Measurements from ENCODE around the gene C21orf91. TPM values are rescaled to one million over a fixed set of nuclear protein-coding genes. Genes with fewer than 3 reads are reported as not detected.

C21orf91 gene
- total RNA-seq, 6 experiments from 2014 or later: 7.4 to 11.1 (median 9.0) TPM

DNA sequence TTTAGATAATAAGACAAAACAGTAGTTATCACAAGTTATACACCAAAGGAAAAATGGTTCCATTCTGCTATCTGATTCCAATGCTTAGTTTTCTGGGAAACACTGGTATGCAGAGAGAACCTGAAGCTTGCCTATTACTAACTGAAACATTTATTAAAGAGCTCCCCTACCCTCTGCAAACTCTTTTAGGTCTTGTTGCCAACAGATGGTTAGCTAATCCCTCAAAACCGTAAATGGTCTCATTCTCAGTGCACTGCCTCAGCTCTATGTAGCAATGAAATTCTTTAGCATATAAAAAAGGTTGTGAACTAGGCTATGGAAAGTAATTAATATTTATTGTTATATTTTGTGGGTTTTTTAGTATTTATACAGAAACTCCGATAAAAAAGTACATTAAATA, 20.4 kb downstream of the C21orf91 start:
- H3K4me3 Mint-ChIP-seq: no peak overlapping the region
- DNase-seq: no peak
- H3K9me3 Mint-ChIP-seq: no peaks in the 10 kb centered on the region
- H3K36me3 Mint-ChIP-seq (ENCODE audit: low read depth): no peaks in the 10 kb centered on the region
- H3K27me3 Mint-ChIP-seq (ENCODE audit: insufficient read depth): no peaks in the 10 kb centered on the region
- no peak overlapping the region for H3K27ac Mint-ChIP-seq
- H3K4me1 Mint-ChIP-seq (ENCODE audit: low read depth): peaks cover 28% of the 10 kb centered on the region
- TF ChIP-seq, protein P1, sequence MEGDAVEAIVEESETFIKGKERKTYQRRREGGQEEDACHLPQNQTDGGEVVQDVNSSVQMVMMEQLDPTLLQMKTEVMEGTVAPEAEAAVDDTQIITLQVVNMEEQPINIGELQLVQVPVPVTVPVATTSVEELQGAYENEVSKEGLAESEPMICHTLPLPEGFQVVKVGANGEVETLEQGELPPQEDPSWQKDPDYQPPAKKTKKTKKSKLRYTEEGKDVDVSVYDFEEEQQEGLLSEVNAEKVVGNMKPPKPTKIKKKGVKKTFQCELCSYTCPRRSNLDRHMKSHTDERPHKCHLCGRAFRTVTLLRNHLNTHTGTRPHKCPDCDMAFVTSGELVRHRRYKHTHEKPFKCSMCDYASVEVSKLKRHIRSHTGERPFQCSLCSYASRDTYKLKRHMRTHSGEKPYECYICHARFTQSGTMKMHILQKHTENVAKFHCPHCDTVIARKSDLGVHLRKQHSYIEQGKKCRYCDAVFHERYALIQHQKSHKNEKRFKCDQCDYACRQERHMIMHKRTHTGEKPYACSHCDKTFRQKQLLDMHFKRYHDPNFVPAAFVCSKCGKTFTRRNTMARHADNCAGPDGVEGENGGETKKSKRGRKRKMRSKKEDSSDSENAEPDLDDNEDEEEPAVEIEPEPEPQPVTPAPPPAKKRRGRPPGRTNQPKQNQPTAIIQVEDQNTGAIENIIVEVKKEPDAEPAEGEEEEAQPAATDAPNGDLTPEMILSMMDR (IDR thresholded peaks at IDR 0.05): no peak

DNA sequence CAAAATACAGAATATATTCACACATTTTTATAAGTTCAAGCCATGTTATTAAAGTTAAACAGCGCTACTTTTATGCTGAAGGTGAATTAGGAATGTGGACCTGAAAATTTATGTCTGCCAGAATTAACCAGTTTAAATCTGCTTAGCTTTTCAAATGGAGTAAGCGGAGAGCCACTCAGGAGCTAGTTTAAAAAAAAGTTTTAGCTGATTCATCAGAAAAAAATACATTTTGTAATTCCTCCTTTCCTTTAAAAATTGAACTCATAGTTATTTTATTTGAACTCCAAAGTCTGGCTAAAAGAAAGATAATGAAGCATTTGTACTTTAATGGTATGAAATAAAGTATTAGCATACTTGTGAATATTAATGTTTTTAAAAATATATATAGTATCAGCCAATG, 21.2 kb downstream of the C21orf91 start:
- TF ChIP-seq, protein P1 (IDR thresholded peaks at IDR 0.05): no peak
- DNase-seq: no peak
- Mint-ChIP-seq H3K27ac (no peak overlapping the region), H3K36me3 (ENCODE audit: low read depth) (peaks cover 5% of the 10 kb centered on the region; the same call in 1 of the 2 replicates), H3K4me3 (no peak overlapping the region), H3K9me3 (no peaks in the 10 kb centered on the region), H3K27me3 (ENCODE audit: insufficient read depth) (no peaks in the 10 kb centered on the region), H3K4me1 (ENCODE audit: low read depth) (peaks cover 35% of the 10 kb centered on the region)

DNA sequence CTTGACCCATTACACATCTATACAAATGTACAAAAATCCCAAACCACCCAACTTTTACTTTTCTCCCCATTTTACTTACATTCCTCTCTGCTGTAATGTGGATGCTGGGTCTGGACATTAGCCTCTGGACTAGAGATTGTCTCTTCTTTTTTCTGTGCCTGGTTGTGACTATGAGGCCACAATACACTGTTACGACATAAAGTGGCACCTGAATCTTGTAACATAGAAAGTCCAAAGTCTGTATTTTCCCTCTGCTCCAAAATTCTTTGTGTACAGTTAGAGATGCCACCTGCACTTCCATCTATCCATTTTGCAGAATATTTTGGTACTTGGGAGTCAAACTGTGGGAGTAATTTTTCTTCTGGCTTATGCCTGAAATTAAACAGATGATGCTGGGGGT, 22.7 kb downstream of the C21orf91 start:
- no peak for DNase-seq
- Mint-ChIP-seq H3K9me3 (no peaks in the 10 kb centered on the region), H3K27me3 (ENCODE audit: insufficient read depth) (no peaks in the 10 kb centered on the region), H3K4me1 (ENCODE audit: low read depth) (peaks cover 26% of the 10 kb centered on the region), H3K4me3 (no peak overlapping the region), H3K27ac (no peak overlapping the region), H3K36me3 (ENCODE audit: low read depth) (peaks cover 5% of the 10 kb centered on the region; the same call in 1 of the 2 replicates)
- TF ChIP-seq, protein P1 (IDR thresholded peaks at IDR 0.05): no peak

DNA sequence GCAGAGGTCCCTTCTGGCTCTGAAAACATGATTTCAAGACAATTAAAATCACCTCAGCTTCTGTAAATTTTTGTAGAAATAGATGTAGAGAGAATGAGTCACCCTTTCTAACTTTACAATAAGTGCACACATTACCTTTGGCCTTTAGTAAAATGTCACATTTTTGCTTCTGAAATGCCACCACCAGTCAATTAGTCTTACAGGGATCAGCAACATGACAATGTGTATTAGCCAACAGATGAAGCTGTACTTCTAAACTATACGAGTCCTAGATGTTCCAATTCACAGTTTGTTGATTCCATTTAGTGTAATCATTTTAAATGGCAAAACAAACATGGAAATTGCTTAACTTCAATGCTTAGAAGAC, 23.1 kb downstream of the C21orf91 start:
- no peaks in the 10 kb centered on the region for H3K9me3 Mint-ChIP-seq
- no peaks in the 10 kb centered on the region for H3K27me3 Mint-ChIP-seq (ENCODE audit: insufficient read depth)
- peaks cover 5% of the 10 kb centered on the region; the same call in 1 of the 2 replicates for H3K36me3 Mint-ChIP-seq (ENCODE audit: low read depth)
- no peak for DNase-seq
- no peak overlapping the region for H3K27ac Mint-ChIP-seq
- TF ChIP-seq, protein P1 (IDR thresholded peaks at IDR 0.05): no peak
- no peak overlapping the region for H3K4me3 Mint-ChIP-seq
- peaks cover 26% of the 10 kb centered on the region for H3K4me1 Mint-ChIP-seq (ENCODE audit: low read depth)

DNA sequence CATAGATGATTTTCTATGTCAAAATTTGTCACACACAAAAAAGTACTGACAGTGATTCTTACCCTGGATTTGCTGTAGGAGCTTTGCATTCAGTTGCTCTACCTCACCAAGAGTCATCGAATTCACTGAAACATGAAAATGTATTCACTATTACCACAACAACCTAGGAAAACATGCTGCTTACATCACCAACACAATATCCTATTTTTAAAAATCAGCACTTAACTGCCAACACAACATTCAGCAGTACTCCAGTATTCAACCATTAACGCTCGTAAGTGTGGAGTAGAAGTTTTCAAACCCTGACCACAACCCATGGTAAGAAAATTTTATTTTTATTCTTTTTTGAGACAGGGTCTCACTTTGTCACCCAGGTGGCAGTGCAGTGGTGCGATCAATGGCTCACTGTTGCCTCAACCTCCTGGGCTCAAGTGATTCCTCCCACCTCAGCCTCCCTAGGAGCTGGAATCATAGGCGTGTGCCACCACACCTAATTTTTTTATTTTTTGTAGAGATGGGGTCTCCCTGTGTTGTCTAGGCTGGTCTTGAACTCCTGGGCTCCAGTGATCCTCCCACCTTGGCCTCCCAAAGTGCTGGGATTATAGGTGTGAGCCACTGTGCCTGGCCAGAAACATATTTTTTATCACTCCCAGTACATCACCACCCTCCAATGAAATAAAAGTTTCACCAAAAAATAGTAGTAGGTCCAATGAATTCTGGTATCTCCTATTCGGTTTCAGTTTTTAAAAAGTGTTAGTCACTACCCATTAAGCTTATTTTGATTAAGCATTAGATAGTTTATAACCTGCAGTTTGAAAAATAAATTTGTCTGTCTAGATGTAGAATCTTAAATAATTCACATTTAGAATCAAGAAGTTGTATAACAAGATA, 23.8 kb downstream of the C21orf91 start:
- no peak for DNase-seq
- Mint-ChIP-seq H3K27ac (no peak overlapping the region), H3K27me3 (ENCODE audit: insufficient read depth) (no peaks in the 10 kb centered on the region), H3K4me3 (no peak overlapping the region), H3K9me3 (no peaks in the 10 kb centered on the region), H3K4me1 (ENCODE audit: low read depth) (peaks cover 26% of the 10 kb centered on the region), H3K36me3 (ENCODE audit: low read depth) (peaks cover 5% of the 10 kb centered on the region; the same call in 1 of the 2 replicates)
- TF ChIP-seq, protein P1 (IDR thresholded peaks at IDR 0.05): no peak

Measured in HFFc6 (cell line).